NCI-H748 (cell line): ENCODE data around the gene TCEAL9.
"Not testable (repeated sequence)": the region's sequence is repeated elsewhere in the genome, so short reads cannot be mapped to it uniquely, and the experiment has no call there.

Experiments
- DNase-seq: peaks from one replicate; lab custom pipeline; 2025; ENCODE audit not compliant: unreplicated experiment; lab: John Stamatoyannopoulos, UW

The TCEAL9 gene

GRCh38 chrX:103356130-103356798, at the start of gene TCEAL9:
Gene TCEAL9, plus strand, starts transcription at chrX:103356506. Its CDS starts 1,179 bp downstream, at chrX:103357685.
- DNase-seq: peak; percentile 83

- DNase-seq: peak; percentile 5
These were observed 46.3 kb upstream of the TCEAL9 start for GRCh38 chrX:103309860-103310554.

GRCh38 chrX:103310555-103311398, 45.5 kb upstream of the TCEAL9 start, which contains the start of gene BEX2:
Gene BEX2, minus strand, starts transcription at chrX:103310990. Its CDS starts 1,014 bp downstream, at chrX:103309976.
- peak; percentile 84 for DNase-seq

GRCh38 chrX:103311399-103311780, 44.9 kb upstream of the TCEAL9 start:
- no peak for DNase-seq

GRCh38 chrX:103329991-103330390, 26.3 kb upstream of the TCEAL9 start, which contains the start of gene TCEAL7:
Gene TCEAL7, plus strand, starts transcription at chrX:103330239. Its CDS starts 1,165 bp downstream, at chrX:103331404.
- DNase-seq: no peak

GRCh38 chrX:103330681-103331288, 25.5 kb upstream of the TCEAL9 start:
- no peak for DNase-seq

- no peak for DNase-seq
These were observed 17.6 kb upstream of the TCEAL9 start for GRCh38 chrX:103338663-103339062.

GRCh38 chrX:103343105-103343504, 13.2 kb upstream of the TCEAL9 start:
- peak; percentile 33 for DNase-seq

GRCh38 chrX:103344606-103345005, 11.7 kb upstream of the TCEAL9 start:
- DNase-seq: no peak

- no peak for DNase-seq
These were observed 8.5 kb upstream of the TCEAL9 start for GRCh38 chrX:103347682-103348397.

GRCh38 chrX:103356858-103357257, 552 bp downstream of the TCEAL9 start:
- peak; percentile 10 for DNase-seq

GRCh38 chrX:103357871-103358270, 1.6 kb downstream of the TCEAL9 start:
- no peak for DNase-seq

GRCh38 chrX:103359605-103360004, 3.3 kb downstream of the TCEAL9 start:
- DNase-seq: not testable (repeated sequence)

GRCh38 chrX:103360092-103360491, 3.8 kb downstream of the TCEAL9 start:
- DNase-seq: no peak

- DNase-seq: no peak
These were observed 4.6 kb downstream of the TCEAL9 start for GRCh38 chrX:103360916-103361315.

GRCh38 chrX:103361798-103362197, 5.5 kb downstream of the TCEAL9 start:
- DNase-seq: no peak

- no peak for DNase-seq
These were observed 6.2 kb downstream of the TCEAL9 start for GRCh38 chrX:103362474-103362873.

GRCh38 chrX:103363046-103363445, 6.7 kb downstream of the TCEAL9 start:
- no peak for DNase-seq

GRCh38 chrX:103367502-103367901, 11.2 kb downstream of the TCEAL9 start:
- DNase-seq: no peak

- no peak for DNase-seq
These were observed 13.2 kb downstream of the TCEAL9 start for GRCh38 chrX:103369479-103369878.
